Forelimb muscle (tissue), 1 donor: ENCODE measurements around the gene TSSK2. TPM values are rescaled to one million over a fixed set of nuclear protein-coding genes. Genes with fewer than 3 reads are reported as not detected.

ENCODE experiments used
- DNase-seq: peaks from one replicate; pipeline ENCODE4 v3.0.0-alpha.2; 2013; ENCODE audit warnings: low read depth
- polyA plus RNA-seq: library from polyadenylated mRNA; unstranded; fragments of 120-200 nt; gene quantifications from one replicate; pipeline ENCODE4 v1.2.1, GENCODE V29; 2013; ENCODE audit not compliant: insufficient read length

The TSSK2 gene
- polyA plus RNA-seq, 1 donor, result not detected

GRCh38 chr22:19106886-19107729, 24.0 kb upstream of the TSSK2 start:
- DNase-seq, result no peak

GRCh38 chr22:19107730-19108074, 23.4 kb upstream of the TSSK2 start:
- no peak for DNase-seq

- no peak for DNase-seq
Observed at GRCh38 chr22:19108807-19109197, 22.3 kb upstream of the TSSK2 start.

GRCh38 chr22:19109198-19110063, 21.7 kb upstream of the TSSK2 start:
- DNase-seq, result no peak

- DNase-seq, result no peak
Observed at GRCh38 chr22:19110064-19110458, 21.0 kb upstream of the TSSK2 start.

GRCh38 chr22:19110646-19111045, 20.5 kb upstream of the TSSK2 start:
- no peak for DNase-seq

- no peak for DNase-seq
Observed at GRCh38 chr22:19111140-19111539, 20.0 kb upstream of the TSSK2 start.

GRCh38 chr22:19111584-19111983, 19.5 kb upstream of the TSSK2 start:
- no peak for DNase-seq

GRCh38 chr22:19113429-19113828, 17.7 kb upstream of the TSSK2 start:
- no peak for DNase-seq

GRCh38 chr22:19114984-19115552, 16.0 kb upstream of the TSSK2 start:
- no peak for DNase-seq

GRCh38 chr22:19115628-19116027, 15.5 kb upstream of the TSSK2 start:
- no peak for DNase-seq

- no peak for DNase-seq
Observed at GRCh38 chr22:19117111-19117512, 14.0 kb upstream of the TSSK2 start.

GRCh38 chr22:19118329-19118880, 12.7 kb upstream of the TSSK2 start:
- no peak for DNase-seq

- DNase-seq, result no peak
Observed at GRCh38 chr22:19119949-19120348, 11.2 kb upstream of the TSSK2 start.

- DNase-seq, result no peak
Observed at GRCh38 chr22:19120829-19121630, 10.1 kb upstream of the TSSK2 start.

GRCh38 chr22:19121631-19122142, 9.4 kb upstream of the TSSK2 start:
- DNase-seq, result no peak

- DNase-seq, result peak; percentile 83
Observed at GRCh38 chr22:19122143-19122751, 8.9 kb upstream of the TSSK2 start, which contains the start of gene DGCR2. Gene DGCR2, minus strand, starts transcription at chr22:19122412. Its CDS starts 206 bp downstream, at chr22:19122206.

- no peak for DNase-seq
Observed at GRCh38 chr22:19122752-19123492, 8.2 kb upstream of the TSSK2 start.

GRCh38 chr22:19123936-19124335, 7.2 kb upstream of the TSSK2 start:
- no peak for DNase-seq

GRCh38 chr22:19124377-19124776, 6.7 kb upstream of the TSSK2 start:
- no peak for DNase-seq
